ENCODE results near the gene CHRM5.

The CHRM5 gene

GRCh38 chr15:34114739-34115138 lies 146.4 kb downstream of the CHRM5 start:
- no peak for TF ChIP-seq CTCF (IDR thresholded peaks at IDR 0.05; ENCODE audit: control insufficient read depth, extremely low read depth, insufficient read depth)
- no peak for DNase-seq (ENCODE audit: low read depth)
- H3K4me3 ChIP-seq (ENCODE audit: low read depth, low read length) = no peak overlapping the region

- DNase-seq (ENCODE audit: low read depth) = no peak
- no peak for TF ChIP-seq CTCF (IDR thresholded peaks at IDR 0.05; ENCODE audit: control insufficient read depth, extremely low read depth, insufficient read depth)
- no peak overlapping the region for H3K4me3 ChIP-seq (ENCODE audit: low read depth, low read length)
Observed at GRCh38 chr15:34116620-34117019, 148.3 kb downstream of the CHRM5 start.
